HepG2 (cell line): ENCODE data around the gene ASAP2.

Experiments used
- ASH2L ChIP-seq: fragments of 300-600, 200-600 bp; sonication (generic); IDR thresholded peaks from 2 replicates; pipeline ENCODE4 v1.7.0; 2017; ENCODE audit warnings: low read depth, mild to moderate bottlenecking, moderate library complexity, mixed read lengths, low read length; ENCODE audit not compliant: insufficient read length
- FOXM1 ChIP-seq: sonication (generic); formaldehyde crosslinking; IDR thresholded peaks from 2 replicates; pipeline ENCODE4 v1.5.0; 2020; ENCODE audit warnings: missing genetic modification reagents
- POLR2AphosphoS5 ChIP-seq: IDR thresholded peaks from 2 replicates; pipeline ENCODE4 v1.6.1; 2012; ENCODE audit warnings: low read depth, low read length
- ZNF704 ChIP-seq: sonication (generic); formaldehyde crosslinking; IDR thresholded peaks from 2 replicates; pipeline ENCODE4 v1.8.1; 2023; ENCODE audit warnings: mild to moderate bottlenecking, inconsistent platforms, moderate library complexity, missing genetic modification reagents, borderline replicate concordance
- ZSCAN9 ChIP-seq: IDR thresholded peaks from 2 replicates; pipeline ENCODE4 v1.6.1; 2016; ENCODE audit warnings: borderline replicate concordance
- TF ChIP-seq, protein P1 (sequence below): IDR thresholded peaks from 2 replicates; pipeline ENCODE4 v1.6.1; 2012; ENCODE audit warnings: inconsistent platforms
- TF ChIP-seq, protein P2 (sequence below): sonication (generic); formaldehyde crosslinking; IDR thresholded peaks from 2 replicates; pipeline ENCODE4 v1.4.0; 2020; ENCODE audit warnings: low read depth, mild to moderate bottlenecking, missing genetic modification reagents

- TF ChIP-seq, protein P1, sequence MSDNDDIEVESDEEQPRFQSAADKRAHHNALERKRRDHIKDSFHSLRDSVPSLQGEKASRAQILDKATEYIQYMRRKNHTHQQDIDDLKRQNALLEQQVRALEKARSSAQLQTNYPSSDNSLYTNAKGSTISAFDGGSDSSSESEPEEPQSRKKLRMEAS = no peak
- no peak for TF ChIP-seq ASH2L
- TF ChIP-seq, protein P2, sequence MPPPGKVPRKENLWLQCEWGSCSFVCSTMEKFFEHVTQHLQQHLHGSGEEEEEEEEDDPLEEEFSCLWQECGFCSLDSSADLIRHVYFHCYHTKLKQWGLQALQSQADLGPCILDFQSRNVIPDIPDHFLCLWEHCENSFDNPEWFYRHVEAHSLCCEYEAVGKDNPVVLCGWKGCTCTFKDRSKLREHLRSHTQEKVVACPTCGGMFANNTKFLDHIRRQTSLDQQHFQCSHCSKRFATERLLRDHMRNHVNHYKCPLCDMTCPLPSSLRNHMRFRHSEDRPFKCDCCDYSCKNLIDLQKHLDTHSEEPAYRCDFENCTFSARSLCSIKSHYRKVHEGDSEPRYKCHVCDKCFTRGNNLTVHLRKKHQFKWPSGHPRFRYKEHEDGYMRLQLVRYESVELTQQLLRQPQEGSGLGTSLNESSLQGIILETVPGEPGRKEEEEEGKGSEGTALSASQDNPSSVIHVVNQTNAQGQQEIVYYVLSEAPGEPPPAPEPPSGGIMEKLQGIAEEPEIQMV (CRISPR knock-in tag) = no peak
- no peak for TF ChIP-seq ZNF704 (CRISPR knock-in tag)
- TF ChIP-seq ZSCAN9 (CRISPR knock-in tag) = no peak
- no peak for TF ChIP-seq FOXM1 (CRISPR knock-in tag)
- TF ChIP-seq POLR2AphosphoS5 = no peak
These were observed 42.5 kb upstream of the ASAP2 start for GRCh38 chr2:9164112-9164608.
